Iris pigment epithelial cell (primary cell): ENCODE results near the gene CEND1.
A peak's percentile ranks its signal among the peaks of the same experiment; 100 is the strongest.

Experiments used
- DNase-seq: peaks from one replicate; pipeline ENCODE4 v3.0.0-alpha.2; 2011; ENCODE audit warnings: low read depth

Gene CEND1

DNA sequence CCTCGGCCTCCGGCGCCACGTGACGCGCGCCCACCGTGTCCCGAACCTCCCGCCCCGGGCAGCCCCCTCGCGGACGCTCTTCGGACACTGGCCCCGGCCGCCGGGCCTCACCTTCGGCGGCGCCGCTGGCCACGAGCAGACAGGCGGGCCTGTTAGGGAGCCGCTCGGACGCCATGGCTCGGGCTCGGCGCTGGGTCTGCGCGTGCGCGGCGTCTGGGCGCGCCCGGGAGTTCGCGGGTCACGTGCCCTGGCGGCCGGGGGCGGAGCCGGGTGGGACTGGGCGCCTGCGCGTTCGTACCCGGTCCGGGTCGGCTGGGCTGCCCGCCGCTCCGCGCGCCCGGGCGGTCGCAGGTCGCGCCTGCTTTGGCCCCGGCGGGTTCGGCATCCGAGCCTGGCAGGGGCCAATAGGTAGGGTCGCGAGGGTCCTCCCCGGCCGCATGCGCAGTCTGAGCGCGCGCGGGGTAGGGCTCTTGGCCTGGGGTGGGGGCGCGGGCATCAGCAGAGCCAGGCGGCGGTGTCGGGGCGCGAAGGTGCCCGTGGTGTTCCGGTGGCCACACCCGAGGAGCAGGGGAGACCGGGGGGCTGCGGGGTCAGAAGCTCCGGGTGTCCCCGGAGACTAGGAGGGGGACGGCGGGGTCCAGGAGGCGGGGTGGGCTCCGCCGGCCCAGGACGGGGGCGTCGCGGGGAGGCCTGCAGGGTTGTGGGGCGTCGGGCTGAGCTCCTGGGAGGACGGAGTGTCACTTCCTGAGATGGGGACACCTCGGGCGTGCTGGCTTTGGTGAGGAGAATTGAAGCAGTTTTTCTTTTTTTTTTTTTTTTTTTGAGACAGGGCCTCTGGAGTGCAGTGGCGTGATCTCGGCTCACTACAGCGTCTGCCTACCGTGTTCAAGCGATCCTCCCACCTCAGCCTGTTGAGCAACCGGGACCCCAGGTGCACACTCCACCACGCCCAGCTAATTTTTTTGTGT lies 12.3 kb downstream of the CEND1 start, which contains the start of gene GATD1:
TSS of gene GATD1 (minus strand) at position 200 of the 968 bp plus-strand sequence. CDS start at position 175, 25 bp downstream.
- peak; percentile 82 for DNase-seq

DNA sequence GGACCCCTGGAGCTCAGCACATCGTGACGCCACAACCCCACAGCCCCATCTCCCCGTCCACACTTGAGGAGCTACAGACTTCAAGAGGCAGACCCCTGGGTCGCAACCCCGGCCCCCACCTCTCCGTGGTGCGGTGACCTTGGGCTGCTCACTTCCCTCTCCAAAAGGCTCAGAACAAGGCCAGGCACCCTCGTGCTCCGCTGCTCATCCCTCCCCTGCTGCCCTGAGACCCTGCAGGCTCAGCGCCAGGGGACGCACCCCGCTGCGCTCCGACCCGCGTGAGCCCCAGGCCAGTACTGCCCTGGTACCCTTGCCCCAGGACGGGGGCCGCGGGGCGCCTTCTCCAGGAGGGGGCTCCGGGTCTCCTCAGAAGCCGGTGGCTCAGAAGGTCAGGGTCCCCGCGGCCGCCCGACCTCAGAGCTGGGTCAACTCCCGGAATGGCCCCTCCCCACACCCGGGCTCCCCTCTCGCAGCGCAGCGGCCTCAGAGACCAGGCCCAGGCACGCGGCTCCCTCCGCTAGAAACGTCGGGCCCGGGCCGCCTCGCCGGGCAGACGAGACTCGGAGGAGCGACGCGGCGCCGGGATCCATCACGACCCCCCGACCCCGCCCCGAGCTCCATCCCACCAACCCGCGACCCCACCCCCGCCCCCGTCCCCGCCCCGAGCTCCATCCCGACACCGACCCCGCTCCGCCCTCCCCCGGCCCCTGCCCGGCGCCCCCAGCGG lies 13.2 kb downstream of the CEND1 start:
- DNase-seq = peak; percentile 34

GRCh38 chr11:776263-776560 lies 13.7 kb downstream of the CEND1 start:
- no peak for DNase-seq

DNA sequence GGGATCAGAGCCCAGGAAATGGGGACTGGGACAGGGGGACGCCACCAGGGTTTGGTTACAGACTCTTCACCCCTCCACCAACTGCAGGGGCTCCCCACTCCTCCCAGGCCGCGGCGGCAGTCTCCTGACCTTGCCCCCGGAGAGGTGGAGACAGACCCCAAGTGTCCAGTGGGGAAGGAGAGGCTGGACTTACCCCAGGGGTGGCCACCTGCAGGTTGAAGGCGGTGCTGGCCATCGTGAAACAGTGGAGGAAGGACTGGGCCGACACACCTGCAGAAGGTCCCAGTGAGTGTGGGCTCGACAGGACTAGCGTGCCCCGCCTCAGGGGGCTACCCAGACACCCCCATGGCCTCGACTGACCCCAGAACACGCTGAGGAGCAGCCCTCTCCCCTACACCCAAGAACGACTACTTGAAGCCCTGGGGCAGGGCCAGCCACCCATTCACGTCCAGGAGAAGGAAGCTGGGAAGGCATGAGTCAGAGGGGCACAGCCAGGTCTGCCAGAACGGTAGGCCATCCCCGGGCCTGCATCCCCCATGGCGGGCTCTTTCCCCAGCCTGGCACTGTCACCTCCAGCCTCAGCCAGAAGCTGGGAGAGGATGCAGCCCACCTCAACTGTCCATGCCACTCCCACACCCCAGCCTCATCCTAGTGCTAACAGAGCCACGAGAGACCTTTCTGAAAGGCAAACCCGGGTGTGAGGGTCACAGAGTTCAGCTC lies 14.9 kb downstream of the CEND1 start:
- peak; percentile 56 for DNase-seq

- no peak for DNase-seq
Observed at GRCh38 chr11:773830-774229, 16.1 kb downstream of the CEND1 start.

DNA sequence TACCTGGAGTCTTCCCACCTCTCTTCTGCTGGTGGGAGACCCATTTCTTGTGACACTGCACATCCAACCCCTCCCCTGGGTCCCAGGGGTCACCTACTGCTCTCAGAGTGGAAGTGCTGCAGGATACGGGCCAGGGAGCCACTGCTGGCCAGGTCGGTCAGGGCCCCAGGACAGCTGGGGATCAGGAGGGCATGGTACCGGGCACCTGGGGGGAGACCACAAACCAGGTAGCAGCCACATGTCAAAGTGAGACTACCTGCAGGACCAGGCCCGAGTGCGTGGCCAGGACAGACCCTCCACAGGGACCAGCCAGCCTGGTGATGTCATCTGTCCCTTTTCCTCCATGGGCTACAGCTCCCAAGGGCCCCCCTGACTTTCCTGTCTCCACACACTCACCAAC lies 16.5 kb downstream of the CEND1 start:
- DNase-seq = no peak

DNA sequence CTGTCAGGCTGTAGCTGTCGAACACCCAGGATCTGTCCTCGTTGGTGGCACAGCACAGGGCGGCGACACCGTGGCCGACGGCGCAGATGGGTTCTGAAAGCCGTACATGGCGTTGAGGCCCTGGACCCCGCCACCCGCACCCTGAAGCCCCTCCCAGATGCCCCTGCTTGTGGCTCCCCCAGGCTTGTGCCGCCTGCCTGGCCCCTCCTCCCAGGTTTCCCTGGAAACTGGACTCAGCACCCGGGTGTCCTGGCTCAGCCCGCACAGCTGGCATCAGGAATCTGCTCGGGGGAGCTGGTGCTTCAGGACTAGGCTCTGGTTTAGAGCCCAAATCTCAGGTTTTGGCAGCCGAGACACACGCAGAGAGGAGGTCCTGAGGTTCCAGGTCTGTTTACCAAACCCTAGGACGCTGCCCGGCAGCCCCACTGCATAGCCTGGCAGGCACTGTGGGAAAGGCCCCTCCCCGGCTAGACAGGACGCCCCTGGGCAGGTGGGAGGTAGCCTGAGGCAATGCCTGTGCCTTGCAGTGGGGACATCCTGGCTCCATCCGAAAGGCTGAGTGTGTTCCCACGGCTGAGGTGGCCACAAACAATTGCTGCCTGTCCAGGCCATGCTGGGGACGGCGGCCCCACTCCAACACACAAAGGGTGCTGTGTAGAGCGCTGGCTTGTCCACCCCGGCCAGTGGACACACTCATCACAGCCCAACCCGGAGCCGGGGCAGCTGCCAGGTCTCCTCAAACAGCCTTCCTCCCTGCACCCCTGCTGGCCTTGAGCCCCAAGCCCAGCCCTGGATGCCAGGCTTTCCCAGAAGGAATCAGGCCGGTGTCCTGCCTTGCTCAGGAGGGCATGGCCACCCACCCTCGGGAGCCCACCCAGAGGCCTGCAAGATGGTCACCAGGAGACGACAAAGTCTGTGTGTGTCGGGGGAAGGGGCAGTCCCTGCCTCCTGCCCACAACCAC lies 17.2 kb downstream of the CEND1 start:
- DNase-seq = no peak

DNA sequence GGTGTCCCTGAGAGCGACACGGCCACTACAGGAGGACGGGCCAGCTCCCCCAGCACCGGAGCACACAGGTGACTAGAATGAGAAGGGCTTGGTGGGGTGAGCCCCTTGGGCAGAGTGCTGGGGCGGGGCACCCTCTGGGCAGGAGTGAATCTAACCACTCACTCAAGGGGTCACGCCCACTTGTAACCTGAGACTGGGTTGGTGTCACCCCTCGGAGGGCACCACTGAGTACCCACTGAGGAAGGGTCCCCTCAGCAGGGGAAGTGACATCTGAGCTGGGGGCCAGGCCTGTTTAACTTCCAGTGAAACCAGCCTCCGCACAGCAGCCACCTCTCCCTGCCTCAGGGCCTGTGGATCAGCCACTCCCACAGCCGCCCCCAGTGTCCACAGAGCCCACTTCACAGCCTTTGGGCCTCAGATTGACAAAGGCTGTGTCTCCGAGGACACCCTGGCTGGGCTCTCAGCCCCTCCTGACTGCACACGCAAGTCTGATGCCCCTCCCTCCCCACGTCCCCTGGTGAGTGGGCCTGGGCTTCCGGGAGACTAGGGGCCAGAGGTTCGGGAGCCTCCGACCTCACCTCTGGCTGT lies 18.2 kb downstream of the CEND1 start:
- DNase-seq = no peak

DNA sequence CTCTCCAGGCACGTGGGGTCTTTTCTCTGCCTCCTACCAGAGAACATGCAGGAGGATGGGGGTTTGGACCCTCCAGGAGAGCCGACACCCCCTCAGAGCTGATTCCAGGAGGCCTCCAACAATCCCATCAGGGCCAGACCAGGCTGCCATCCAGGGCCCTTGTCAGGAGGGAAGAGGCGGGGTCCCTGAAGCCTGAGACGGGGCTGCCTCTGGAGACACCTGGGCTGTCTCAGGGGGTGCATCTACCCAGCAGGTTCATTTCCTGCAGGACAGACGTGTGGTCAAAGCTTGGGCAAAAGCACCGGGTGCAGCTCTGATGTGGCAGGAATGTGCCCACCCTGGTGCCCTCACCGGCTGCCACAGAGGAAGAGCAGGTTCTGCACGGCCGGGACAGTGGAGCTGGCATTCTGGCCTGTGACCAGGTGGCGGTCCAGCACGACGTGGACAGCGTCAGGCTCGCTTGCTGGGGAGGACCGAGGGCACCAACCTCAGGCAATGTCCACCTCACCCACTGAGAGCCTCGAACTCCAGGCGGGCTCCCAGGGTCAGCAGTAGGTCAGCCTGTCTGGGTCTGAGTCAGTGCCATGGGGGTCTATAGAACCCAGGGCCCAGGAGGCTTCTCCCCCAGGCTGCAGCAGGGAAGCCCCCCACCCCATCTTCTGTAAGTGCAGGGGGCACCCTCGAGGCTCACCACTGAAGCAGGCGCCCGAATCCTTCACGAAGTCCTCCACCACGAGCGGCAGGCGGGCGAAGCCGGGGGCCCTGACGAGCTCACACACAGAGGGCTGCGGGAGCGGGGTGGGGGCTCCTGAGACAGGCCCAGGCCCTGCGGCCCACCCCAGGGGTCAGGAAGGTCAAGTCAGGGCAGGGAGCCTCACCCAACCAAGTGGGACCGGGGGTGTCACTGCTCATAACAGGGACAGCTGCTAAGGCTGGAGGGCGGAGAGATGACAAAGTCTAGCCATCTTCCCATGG lies 19.0 kb downstream of the CEND1 start:
- DNase-seq = no peak

GRCh38 chr11:769887-770641 lies 19.8 kb downstream of the CEND1 start:
- DNase-seq = no peak

DNA sequence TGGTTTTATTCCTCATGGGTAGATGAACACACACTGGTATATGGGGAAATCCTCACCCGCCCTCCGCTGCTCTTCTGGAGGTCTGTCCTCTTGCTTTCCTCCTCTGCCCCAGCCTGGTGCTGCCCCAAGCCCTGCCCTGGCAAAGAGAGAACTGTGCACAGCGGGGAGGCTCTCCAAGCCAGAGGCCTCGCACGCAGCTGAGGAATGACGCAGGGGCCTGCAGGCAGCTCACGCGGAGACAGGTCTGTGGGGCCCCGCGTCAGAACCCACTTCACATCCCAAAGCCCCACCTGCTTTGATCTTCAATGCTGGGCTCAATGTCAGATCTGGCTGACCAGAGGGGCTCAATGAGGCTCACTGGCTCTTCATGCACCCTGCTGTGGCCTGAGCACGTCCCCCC lies 22.7 kb downstream of the CEND1 start:
- no peak for DNase-seq

- DNase-seq = no peak
Observed at GRCh38 chr11:766936-767210, 23.0 kb downstream of the CEND1 start.

GRCh38 chr11:766106-766935 lies 23.6 kb downstream of the CEND1 start:
- DNase-seq = no peak

DNA sequence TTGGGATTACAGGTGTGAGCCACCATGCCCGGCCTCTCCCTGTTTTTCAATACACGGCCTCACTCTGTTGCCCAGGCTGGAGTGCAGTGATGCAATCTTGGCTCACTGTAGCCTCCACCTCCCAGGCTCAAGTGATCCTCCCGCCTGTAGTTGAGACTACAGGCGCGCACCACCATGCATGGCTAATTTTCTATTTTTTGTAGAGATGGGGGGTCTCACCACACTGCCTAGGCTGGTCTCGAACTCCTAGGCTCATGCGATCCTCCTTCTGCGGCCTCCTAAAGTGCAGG lies 24.1 kb downstream of the CEND1 start:
- no peak for DNase-seq

DNA sequence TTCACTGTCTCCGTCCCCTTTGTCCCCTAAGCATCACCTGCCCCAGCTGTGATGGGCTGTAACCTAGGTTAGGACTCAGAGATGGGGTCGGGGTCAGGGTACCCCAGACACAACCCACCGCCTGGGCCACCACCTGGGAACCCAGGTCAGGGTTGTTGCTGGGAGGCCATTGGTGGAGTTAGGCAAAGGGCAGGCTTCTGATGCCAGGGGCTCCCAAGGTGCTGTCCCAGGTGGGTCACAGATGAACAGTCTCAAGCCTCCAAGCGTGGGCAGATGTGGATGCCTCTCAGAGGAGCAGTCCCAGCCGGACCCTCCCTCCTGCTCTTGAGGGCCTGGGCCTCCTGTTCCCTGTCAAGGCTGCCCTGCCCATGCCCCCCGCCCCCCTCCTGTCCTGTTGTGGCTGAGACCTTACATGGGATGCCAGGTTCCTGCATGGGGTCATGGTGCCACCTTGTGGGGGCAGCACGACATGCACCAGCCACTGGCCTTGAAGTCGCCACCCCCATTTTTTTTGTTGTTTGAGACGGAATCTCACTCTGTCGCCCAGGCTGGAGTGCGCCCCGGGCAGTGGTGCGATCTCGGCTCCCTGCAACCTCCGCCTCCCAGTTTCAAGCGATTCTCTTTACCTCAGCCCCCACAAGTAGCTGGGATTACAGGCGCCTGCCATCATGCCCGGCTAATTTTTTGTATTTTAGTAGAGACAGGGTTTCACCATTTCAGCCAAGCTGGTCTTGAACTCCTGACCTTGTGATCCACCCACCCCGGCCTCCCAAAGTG lies 24.7 kb downstream of the CEND1 start:
- peak; percentile 46 for DNase-seq

DNA sequence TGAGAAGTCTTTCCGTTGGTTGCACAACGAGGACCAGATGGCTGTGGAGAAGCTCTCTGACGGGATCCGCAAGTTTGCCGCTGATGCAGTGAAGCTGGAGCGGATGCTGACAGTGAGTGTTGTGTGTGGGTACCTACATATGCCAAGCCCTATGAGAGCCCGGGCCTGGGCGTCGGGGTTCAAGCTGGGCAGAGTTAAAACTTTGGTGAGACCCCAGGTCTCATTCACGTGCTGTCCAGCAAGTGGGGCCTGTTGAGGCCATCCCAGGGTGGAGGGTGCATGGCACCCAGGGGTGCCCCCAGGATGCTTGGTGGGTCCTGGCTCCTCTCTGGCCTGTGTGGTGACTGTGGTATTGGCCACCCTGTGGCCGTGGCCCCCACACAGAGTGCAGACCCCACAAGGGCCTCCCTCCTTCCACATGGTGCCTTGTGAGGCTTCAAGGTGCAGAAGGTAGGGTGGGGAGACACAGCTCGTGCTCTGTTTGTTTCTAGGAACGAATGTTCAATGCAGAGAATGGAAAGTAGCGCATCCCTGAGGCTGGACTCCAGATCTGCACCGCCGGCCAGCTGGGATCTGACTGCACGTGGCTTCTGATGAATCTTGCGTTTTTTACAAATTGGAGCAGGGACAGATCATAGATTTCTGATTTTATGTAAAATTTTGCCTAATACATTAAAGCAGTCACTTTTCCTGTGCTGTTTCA lies 25.4 kb downstream of the CEND1 start:
- no peak for DNase-seq
